SK-N-MC (cell line): ENCODE results near the gene ATCAY.

ENCODE experiments used
- EZH2 ChIP-seq: fragments of 200-600 bp; sonication (generic); IDR thresholded peaks from one replicate; pipeline ENCODE4 v1.6.1; 2017; ENCODE audit warnings: antibody characterized with exemption
- POLR2AphosphoS5 ChIP-seq: IDR thresholded peaks from 2 replicates; pipeline ENCODE4 v1.6.1; 2012; ENCODE audit warnings: mild to moderate bottlenecking, low read depth, low read length, borderline replicate concordance

GRCh38 chr19:3955688-3956087 lies 75.2 kb downstream of the ATCAY start:
- TF ChIP-seq POLR2AphosphoS5 (no peak), EZH2 (no peak)
